Activated naive CD8-positive, alpha-beta T cell treated with anti-CD3 and anti-CD28 coated beads for 36 hours (primary cell): Measurements from ENCODE around the gene STEAP1B. TPM values are rescaled to one million over a fixed set of nuclear protein-coding genes. Genes with fewer than 3 reads are reported as not detected.
A peak's percentile ranks its signal among the peaks of the same experiment; 100 is the strongest.
"Not testable (repeated sequence)": the region's sequence is repeated elsewhere in the genome, so short reads cannot be mapped to it uniquely, and the experiment has no call there.

Experiments used
- DNase-seq: peaks from one replicate; pipeline ENCODE4 v3.0.0; 2021
- H3K27ac Mint-ChIP-seq: one replicate; pipeline ENCODE4 v1.8.0; 2022; ENCODE audit warnings: mild to moderate bottlenecking, moderate library complexity, mixed read lengths
- H3K27me3 Mint-ChIP-seq: one replicate; pipeline ENCODE4 v1.8.0; 2022; ENCODE audit warnings: mild to moderate bottlenecking, mixed read lengths
- H3K36me3 Mint-ChIP-seq: one replicate; pipeline ENCODE4 v1.8.0; 2021; ENCODE audit warnings: mild to moderate bottlenecking, mixed read lengths
- H3K4me1 Mint-ChIP-seq: one replicate; pipeline ENCODE4 v1.8.0; 2021; ENCODE audit warnings: mixed read lengths
- H3K4me3 Mint-ChIP-seq: one replicate; pipeline ENCODE4 v1.8.0; 2022; ENCODE audit warnings: mild to moderate bottlenecking, moderate library complexity, mixed read lengths
- H3K9me3 Mint-ChIP-seq: one replicate; pipeline ENCODE4 v1.8.0; 2022; ENCODE audit warnings: mixed read lengths
- total RNA-seq, 2 experiments: library from RNA; stranded (reverse); gene quantifications; one replicate each; pipeline ENCODE4 v1.2.3, GENCODE V29; 2021

Gene STEAP1B
- total RNA-seq, 2 experiments from 2014 or later: 0.18 TPM; not detected in 1

GRCh38 chr7:22514963-22515362, 15.0 kb upstream of the STEAP1B start:
- not testable (repeated sequence) for DNase-seq, H3K4me3 Mint-ChIP-seq, H3K36me3 Mint-ChIP-seq, H3K4me1 Mint-ChIP-seq, H3K9me3 Mint-ChIP-seq, H3K27me3 Mint-ChIP-seq, H3K27ac Mint-ChIP-seq

GRCh38 chr7:22507320-22507719, 7.3 kb upstream of the STEAP1B start:
- not testable (repeated sequence) for H3K4me1 Mint-ChIP-seq, DNase-seq, H3K4me3 Mint-ChIP-seq, H3K9me3 Mint-ChIP-seq, H3K36me3 Mint-ChIP-seq, H3K27ac Mint-ChIP-seq
- peaks cover 11% of the 10 kb centered on the region for H3K27me3 Mint-ChIP-seq

GRCh38 chr7:22506316-22507020, 6.5 kb upstream of the STEAP1B start:
- not testable (repeated sequence) for DNase-seq, H3K9me3 Mint-ChIP-seq, H3K4me3 Mint-ChIP-seq, H3K4me1 Mint-ChIP-seq, H3K36me3 Mint-ChIP-seq, H3K27ac Mint-ChIP-seq
- H3K27me3 Mint-ChIP-seq: peaks cover 16% of the 10 kb centered on the region

- H3K4me3 Mint-ChIP-seq, H3K27ac Mint-ChIP-seq: not testable (repeated sequence)
Observed at GRCh38 chr7:22504519-22504918, 4.5 kb upstream of the STEAP1B start.

DNA sequence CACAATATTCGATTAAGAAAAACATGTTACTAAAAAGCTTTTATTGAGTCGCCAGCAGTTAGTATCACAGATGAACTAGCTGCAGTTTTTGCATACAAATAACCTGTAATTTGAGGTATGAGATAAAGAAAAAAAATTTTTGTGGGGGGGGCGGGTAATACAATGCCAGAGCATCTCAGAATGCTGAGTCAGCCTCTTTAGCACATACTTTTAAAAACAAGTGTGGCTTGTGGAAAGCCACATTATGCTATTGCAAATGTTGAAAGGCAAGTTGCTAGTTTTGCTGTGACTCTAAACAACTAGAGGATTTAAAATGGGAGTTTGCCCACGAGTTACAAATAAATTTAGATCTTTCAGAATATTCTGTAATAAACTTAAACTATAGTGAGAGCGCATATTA, 2.1 kb upstream of the STEAP1B start:
- not testable (repeated sequence) for H3K36me3 Mint-ChIP-seq, H3K4me3 Mint-ChIP-seq, DNase-seq, H3K9me3 Mint-ChIP-seq, H3K27ac Mint-ChIP-seq, H3K4me1 Mint-ChIP-seq
- peaks cover 34% of the 10 kb centered on the region for H3K27me3 Mint-ChIP-seq

More at GRCh38 chr7:22504519-22504918, 4.5 kb upstream of the STEAP1B start:
- not testable (repeated sequence) for DNase-seq, H3K4me1 Mint-ChIP-seq, H3K9me3 Mint-ChIP-seq, H3K36me3 Mint-ChIP-seq
- H3K27me3 Mint-ChIP-seq: peaks cover 23% of the 10 kb centered on the region

- H3K36me3 Mint-ChIP-seq, H3K27ac Mint-ChIP-seq, H3K4me1 Mint-ChIP-seq, H3K9me3 Mint-ChIP-seq, DNase-seq, H3K4me3 Mint-ChIP-seq: not testable (repeated sequence)
- peaks cover 34% of the 10 kb centered on the region for H3K27me3 Mint-ChIP-seq
Observed at GRCh38 chr7:22501336-22501735, 1.3 kb upstream of the STEAP1B start.

DNA sequence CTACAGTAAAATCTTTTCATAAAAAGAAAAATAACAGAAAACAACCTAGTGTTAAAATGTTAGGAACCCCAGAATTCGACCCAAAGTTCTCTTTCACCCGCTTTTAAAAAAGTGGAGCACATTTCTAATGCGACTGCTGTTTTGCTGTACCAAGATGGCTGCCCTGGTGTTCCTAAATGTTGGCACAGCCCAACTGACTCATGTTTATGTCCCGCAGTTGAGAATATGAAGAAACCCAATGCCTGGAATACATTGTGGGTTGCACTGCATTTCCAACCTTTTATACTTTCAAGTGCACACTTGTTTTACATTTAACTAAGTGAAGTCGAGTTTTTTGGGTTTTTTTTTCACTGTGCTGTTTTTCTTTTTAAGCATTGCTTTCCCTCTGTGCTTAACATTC, 944 bp downstream of the STEAP1B start:
- H3K9me3 Mint-ChIP-seq: no peaks in the 10 kb centered on the region
- peaks cover 34% of the 10 kb centered on the region for H3K27me3 Mint-ChIP-seq
- H3K27ac Mint-ChIP-seq: no peak overlapping the region
- H3K4me1 Mint-ChIP-seq: peaks cover 3% of the 10 kb centered on the region
- DNase-seq: no peak
- no peak overlapping the region for H3K4me3 Mint-ChIP-seq
- no peaks in the 10 kb centered on the region for H3K36me3 Mint-ChIP-seq

- not testable (repeated sequence) for H3K36me3 Mint-ChIP-seq, H3K27ac Mint-ChIP-seq, H3K4me3 Mint-ChIP-seq, DNase-seq, H3K9me3 Mint-ChIP-seq, H3K4me1 Mint-ChIP-seq
- peaks cover 32% of the 10 kb centered on the region for H3K27me3 Mint-ChIP-seq
Observed at GRCh38 chr7:22496912-22497311, 3.1 kb downstream of the STEAP1B start.

DNA sequence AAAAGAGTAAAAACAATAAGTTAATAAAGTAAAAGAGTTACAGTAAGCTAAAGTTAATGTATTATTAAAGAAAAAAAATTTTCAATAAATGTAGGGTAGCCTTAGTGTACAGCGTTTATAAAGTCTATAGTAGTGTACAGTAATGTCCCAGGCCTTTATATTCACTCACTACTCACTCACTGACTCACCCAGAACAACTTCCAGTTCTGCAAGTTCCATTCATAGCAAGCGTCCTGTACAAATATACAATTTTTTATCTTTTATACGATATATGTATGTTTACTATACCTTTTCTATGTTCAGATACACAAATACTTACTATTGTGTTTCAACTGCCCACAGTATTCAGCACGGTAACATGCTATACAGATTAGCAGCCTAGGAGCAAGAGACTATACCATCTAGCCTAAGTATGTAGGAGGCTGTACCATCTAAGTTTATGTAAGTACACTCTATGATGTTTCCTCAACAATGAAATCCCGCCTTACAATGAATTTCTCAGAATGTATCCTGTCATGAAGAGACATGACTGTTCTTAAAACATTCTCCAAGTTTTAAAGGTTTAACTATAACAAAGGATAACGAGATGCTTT, 3.6 kb downstream of the STEAP1B start:
- H3K9me3 Mint-ChIP-seq, DNase-seq, H3K36me3 Mint-ChIP-seq, H3K27ac Mint-ChIP-seq, H3K4me1 Mint-ChIP-seq, H3K4me3 Mint-ChIP-seq: not testable (repeated sequence)
- H3K27me3 Mint-ChIP-seq: peaks cover 36% of the 10 kb centered on the region

GRCh38 chr7:22493160-22493925, 6.6 kb downstream of the STEAP1B start:
- H3K36me3 Mint-ChIP-seq, H3K4me1 Mint-ChIP-seq, DNase-seq, H3K27ac Mint-ChIP-seq, H3K9me3 Mint-ChIP-seq, H3K4me3 Mint-ChIP-seq: not testable (repeated sequence)
- H3K27me3 Mint-ChIP-seq: peaks cover 23% of the 10 kb centered on the region

DNA sequence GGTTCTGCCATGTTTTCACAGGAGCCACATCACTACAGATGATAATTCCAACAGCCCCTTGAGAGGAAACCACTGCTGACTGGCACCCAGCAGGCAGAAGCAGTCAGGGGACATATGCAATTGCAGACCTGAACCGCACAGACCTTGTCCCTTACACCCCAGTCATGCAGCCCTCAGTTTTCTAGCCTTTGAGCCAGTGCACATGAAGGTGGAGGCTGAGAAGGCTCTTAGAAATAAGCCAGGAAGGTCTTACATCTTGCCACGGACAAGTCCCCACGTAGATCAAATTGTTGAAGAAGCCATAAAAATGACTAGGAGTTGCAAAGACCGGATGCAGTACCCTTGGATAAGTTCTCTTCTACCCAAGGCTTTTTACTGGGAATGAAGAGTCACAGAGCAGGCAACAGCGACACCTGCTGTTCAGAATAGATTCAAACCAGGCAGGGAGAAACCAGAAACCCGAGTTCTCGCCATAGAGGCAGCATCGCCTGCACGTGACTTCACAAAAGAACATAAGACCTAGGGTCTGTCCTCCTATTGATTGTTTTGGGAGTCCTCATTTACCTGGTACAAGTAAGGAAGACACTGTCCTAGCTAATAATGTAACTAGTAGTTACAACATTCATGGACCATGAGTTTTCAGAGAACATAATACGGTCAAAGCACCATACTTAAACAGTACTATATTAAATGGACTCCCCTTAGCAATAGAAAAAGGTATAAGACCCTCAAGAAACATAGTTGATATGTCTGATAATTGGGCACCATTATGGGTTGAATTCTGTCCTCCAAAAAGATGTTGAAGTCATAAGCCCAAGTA, 11.1 kb downstream of the STEAP1B start:
- no peaks in the 10 kb centered on the region for H3K36me3 Mint-ChIP-seq
- no peak overlapping the region for H3K27ac Mint-ChIP-seq

GRCh38 chr7:22487978-22488642, 11.9 kb downstream of the STEAP1B start:
- Mint-ChIP-seq H3K27me3 (peaks cover 18% of the 10 kb centered on the region), H3K27ac (no peak overlapping the region), H3K4me3 (no peak overlapping the region), H3K36me3 (no peaks in the 10 kb centered on the region), H3K9me3 (no peaks in the 10 kb centered on the region), H3K4me1 (no peaks in the 10 kb centered on the region)
- no peak for DNase-seq

More for the DNA sequence above, 11.1 kb downstream of the STEAP1B start:
- Mint-ChIP-seq H3K27me3 (peaks cover 18% of the 10 kb centered on the region), H3K4me3 (no peak overlapping the region), H3K4me1 (no peaks in the 10 kb centered on the region), H3K9me3 (no peaks in the 10 kb centered on the region)
- DNase-seq: peak; percentile 43

DNA sequence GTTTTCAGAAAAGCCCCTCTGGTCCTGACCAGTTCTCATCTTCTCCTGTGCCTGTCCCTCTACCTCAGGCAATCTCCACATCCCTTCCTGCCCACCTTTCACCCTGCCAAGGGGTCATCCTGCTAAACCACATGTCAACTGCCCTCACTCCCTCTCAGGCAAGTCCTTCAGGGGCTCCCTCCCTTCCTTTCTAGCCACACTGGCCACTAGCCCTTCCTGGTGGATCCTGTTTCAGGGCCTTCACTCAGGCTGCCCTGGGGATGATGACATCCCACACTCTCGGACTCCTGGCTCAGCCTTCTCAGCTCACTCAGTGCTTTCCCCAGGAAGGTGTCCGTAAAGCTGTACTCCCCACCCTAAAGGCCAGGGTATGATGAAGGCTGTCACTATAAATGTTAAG, 13.4 kb downstream of the STEAP1B start:
- Mint-ChIP-seq H3K27me3 (peaks cover 11% of the 10 kb centered on the region), H3K4me3 (no peak overlapping the region), H3K4me1 (peaks cover 4% of the 10 kb centered on the region), H3K9me3 (no peaks in the 10 kb centered on the region), H3K36me3 (no peaks in the 10 kb centered on the region), H3K27ac (no peak overlapping the region)
- DNase-seq: no peak

- DNase-seq: no peak
- Mint-ChIP-seq H3K4me1 (peaks cover 4% of the 10 kb centered on the region), H3K9me3 (no peaks in the 10 kb centered on the region), H3K36me3 (no peaks in the 10 kb centered on the region), H3K27ac (no peak overlapping the region), H3K4me3 (no peak overlapping the region), H3K27me3 (peaks cover 8% of the 10 kb centered on the region)
Observed at GRCh38 chr7:22485189-22485588, 14.8 kb downstream of the STEAP1B start.
